A673 (cell line): ENCODE measurements around the gene TMBIM6.

Experiments
- EZH2 ChIP-seq: fragments of 200-600 bp; sonication (generic); IDR thresholded peaks from 2 replicates; pipeline ENCODE4 v1.6.1; 2017; ENCODE audit warnings: borderline replicate concordance, low read depth, mild to moderate bottlenecking, mixed read lengths, antibody characterized with exemption, low read length; ENCODE audit not compliant: poor library complexity, severe bottlenecking
- TF ChIP-seq, protein P1 (sequence below): fragments of 300-800, 200-600 bp; sonication (generic); conservative IDR thresholded peaks from 2 replicates; pipeline ENCODE4 v1.5.1; 2017; ENCODE audit warnings: low read depth, mild to moderate bottlenecking, antibody characterized with exemption, low read length, moderate library complexity, mixed read lengths

DNA sequence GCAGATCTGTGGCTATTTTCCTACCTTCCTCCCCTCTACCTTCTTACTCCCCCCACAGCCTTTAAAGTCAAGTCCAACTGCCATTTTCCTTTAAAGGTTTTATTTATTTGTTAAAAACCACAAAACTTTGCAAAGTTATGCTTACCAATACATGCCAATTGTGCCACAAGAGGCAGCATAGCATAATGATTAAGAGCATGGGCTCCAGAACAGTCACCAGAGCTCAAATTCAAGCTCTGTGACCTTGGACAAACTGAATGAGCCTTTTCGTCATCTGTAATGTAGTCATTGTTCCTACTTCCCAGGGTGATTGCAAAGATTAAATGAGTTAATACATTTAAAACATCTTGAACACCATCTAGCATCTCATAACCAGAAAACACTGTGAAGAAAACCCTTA lies 21.1 kb upstream of the TMBIM6 start:
- TF ChIP-seq, protein P1, sequence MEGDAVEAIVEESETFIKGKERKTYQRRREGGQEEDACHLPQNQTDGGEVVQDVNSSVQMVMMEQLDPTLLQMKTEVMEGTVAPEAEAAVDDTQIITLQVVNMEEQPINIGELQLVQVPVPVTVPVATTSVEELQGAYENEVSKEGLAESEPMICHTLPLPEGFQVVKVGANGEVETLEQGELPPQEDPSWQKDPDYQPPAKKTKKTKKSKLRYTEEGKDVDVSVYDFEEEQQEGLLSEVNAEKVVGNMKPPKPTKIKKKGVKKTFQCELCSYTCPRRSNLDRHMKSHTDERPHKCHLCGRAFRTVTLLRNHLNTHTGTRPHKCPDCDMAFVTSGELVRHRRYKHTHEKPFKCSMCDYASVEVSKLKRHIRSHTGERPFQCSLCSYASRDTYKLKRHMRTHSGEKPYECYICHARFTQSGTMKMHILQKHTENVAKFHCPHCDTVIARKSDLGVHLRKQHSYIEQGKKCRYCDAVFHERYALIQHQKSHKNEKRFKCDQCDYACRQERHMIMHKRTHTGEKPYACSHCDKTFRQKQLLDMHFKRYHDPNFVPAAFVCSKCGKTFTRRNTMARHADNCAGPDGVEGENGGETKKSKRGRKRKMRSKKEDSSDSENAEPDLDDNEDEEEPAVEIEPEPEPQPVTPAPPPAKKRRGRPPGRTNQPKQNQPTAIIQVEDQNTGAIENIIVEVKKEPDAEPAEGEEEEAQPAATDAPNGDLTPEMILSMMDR = no peak; the same call in 1 of the 2 replicates
- TF ChIP-seq EZH2 = no peak
